ENCODE measurements around the gene PRDM16. TPM values are rescaled to one million over a fixed set of nuclear protein-coding genes. Genes with fewer than 3 reads are reported as not detected.

Gene PRDM16
- total RNA-seq, 1 experiment from 2014 or later, result 5.3 TPM

GRCh38 chr1:3176820-3177219, 107.8 kb downstream of the PRDM16 start:
- ChIA-PET POLR2A (no interaction called here), CTCF (no interaction called here)
- TF ChIP-seq CTCF (IDR thresholded peaks at IDR 0.05; ENCODE audit: insufficient read depth in 1 of 2, low read depth in 1 of 2, low read length in 1 of 2, severe bottlenecking in 1 of 2, unreplicated experiment in 1 of 2), result no peak
- no peaks in the 10 kb centered on the region for H3K4me1 ChIP-seq
- no peaks in the 10 kb centered on the region for H3K36me3 ChIP-seq (ENCODE audit: control insufficient read depth, insufficient read depth, low read length)
- Mint-ChIP-seq H3K27me3 (ENCODE audit: insufficient read depth, unreplicated experiment) (no peaks in the 10 kb centered on the region), H3K4me3 (ENCODE audit: unreplicated experiment) (no peak overlapping the region), H3K4me1 (ENCODE audit: low read depth, unreplicated experiment) (no peaks in the 10 kb centered on the region), H3K36me3 (ENCODE audit: insufficient read depth, unreplicated experiment) (no peaks in the 10 kb centered on the region), H3K27ac (ENCODE audit: unreplicated experiment) (no peak overlapping the region), H3K9me3 (ENCODE audit: unreplicated experiment) (no peaks in the 10 kb centered on the region)
- no TSS peak for BruUV-seq (replicated peaks)
- intact Hi-C loops (cut with micrococcal nuclease; ENCODE audit: unreplicated experiment), result no loop called here
- H3K27me3 ChIP-seq (replicated peaks; ENCODE audit: control insufficient read depth, insufficient read depth, low read length), result no peaks in the 10 kb centered on the region
- no peak overlapping the region for H3K4me3 ChIP-seq (ENCODE audit: low read depth, low read length)
- H3K9me3 ChIP-seq, result no peaks in the 10 kb centered on the region
- no peak for DNase-seq

GRCh38 chr1:3178279-3178678, 109.3 kb downstream of the PRDM16 start:
- POLR2A ChIA-PET, result interaction anchor here (0.6 kb wide), 1 partner anchor 137 kb away, joined by 5 read pairs; no protein-coding TSS in a partner anchor
- no peak overlapping the region for H3K4me3 ChIP-seq (ENCODE audit: low read depth, low read length)
- no peaks in the 10 kb centered on the region for H3K27me3 ChIP-seq (replicated peaks; ENCODE audit: control insufficient read depth, insufficient read depth, low read length)
- no peak overlapping the region for H3K4me3 Mint-ChIP-seq (ENCODE audit: unreplicated experiment)
- no peaks in the 10 kb centered on the region for H3K9me3 ChIP-seq
- H3K36me3 Mint-ChIP-seq (ENCODE audit: insufficient read depth, unreplicated experiment), result no peaks in the 10 kb centered on the region
- no TSS peak for BruUV-seq (replicated peaks)
- no peak overlapping the region for H3K27ac Mint-ChIP-seq (ENCODE audit: unreplicated experiment)
- no peaks in the 10 kb centered on the region for H3K4me1 Mint-ChIP-seq (ENCODE audit: low read depth, unreplicated experiment)
- no peaks in the 10 kb centered on the region for H3K27me3 Mint-ChIP-seq (ENCODE audit: insufficient read depth, unreplicated experiment)
- intact Hi-C loops (cut with micrococcal nuclease; ENCODE audit: unreplicated experiment), result no loop called here
- no peak for TF ChIP-seq CTCF (IDR thresholded peaks at IDR 0.05; ENCODE audit: insufficient read depth in 1 of 2, low read depth in 1 of 2, low read length in 1 of 2, severe bottlenecking in 1 of 2, unreplicated experiment in 1 of 2)
- no peaks in the 10 kb centered on the region for H3K36me3 ChIP-seq (ENCODE audit: control insufficient read depth, insufficient read depth, low read length)
- H3K4me1 ChIP-seq, result no peaks in the 10 kb centered on the region
- CTCF ChIA-PET, result no interaction called here
- no peaks in the 10 kb centered on the region for H3K9me3 Mint-ChIP-seq (ENCODE audit: unreplicated experiment)
- no peak for DNase-seq

GRCh38 chr1:3179471-3179870, 110.5 kb downstream of the PRDM16 start:
- no peaks in the 10 kb centered on the region for H3K9me3 Mint-ChIP-seq (ENCODE audit: unreplicated experiment)
- ChIA-PET CTCF (no interaction called here), POLR2A (no interaction called here)
- H3K4me3 Mint-ChIP-seq (ENCODE audit: unreplicated experiment), result no peak overlapping the region
- BruUV-seq (replicated peaks), result no TSS peak
- Histone ChIP-seq H3K27me3 (replicated peaks; ENCODE audit: control insufficient read depth, insufficient read depth, low read length) (no peaks in the 10 kb centered on the region), H3K4me1 (no peaks in the 10 kb centered on the region), H3K9me3 (no peaks in the 10 kb centered on the region), H3K4me3 (ENCODE audit: low read depth, low read length) (no peak overlapping the region), H3K36me3 (ENCODE audit: control insufficient read depth, insufficient read depth, low read length) (no peaks in the 10 kb centered on the region)
- DNase-seq, result no peak
- intact Hi-C loops (cut with micrococcal nuclease; ENCODE audit: unreplicated experiment), result no loop called here
- no peaks in the 10 kb centered on the region for H3K36me3 Mint-ChIP-seq (ENCODE audit: insufficient read depth, unreplicated experiment)
- H3K4me1 Mint-ChIP-seq (ENCODE audit: low read depth, unreplicated experiment), result no peaks in the 10 kb centered on the region
- TF ChIP-seq CTCF (IDR thresholded peaks at IDR 0.05; ENCODE audit: insufficient read depth in 1 of 2, low read depth in 1 of 2, low read length in 1 of 2, severe bottlenecking in 1 of 2, unreplicated experiment in 1 of 2), result no peak
- H3K27me3 Mint-ChIP-seq (ENCODE audit: insufficient read depth, unreplicated experiment), result no peaks in the 10 kb centered on the region
- no peak overlapping the region for H3K27ac Mint-ChIP-seq (ENCODE audit: unreplicated experiment)
